Cardiac muscle cell (in vitro differentiated cells and primary cell): Measurements from ENCODE around the gene CLEC4A. TPM values are rescaled to one million over a fixed set of nuclear protein-coding genes. Genes with fewer than 3 reads are reported as not detected.
"Not testable (repeated sequence)": the region's sequence is repeated elsewhere in the genome, so short reads cannot be mapped to it uniquely, and the experiment has no call there.

ENCODE experiments used
- DNase-seq, 2 donors: peaks; one replicate each; pipeline versions ENCODE4 v3.0.0 to v3.0.0-alpha.2; 2010 to 2017; ENCODE audit warnings: low read depth in 1 of 2, low spot score in 1 of 2
- H3K27ac ChIP-seq: fragments of 200-600 bp; sonication (generic); 2 replicates; pipeline ENCODE4 v1.5.1; 2016
- H3K27me3 ChIP-seq: fragments of 200-600 bp; sonication (generic); 2 replicates; pipeline ENCODE4 v1.6.0; 2016; ENCODE audit warnings: control low read depth
- H3K36me3 ChIP-seq: fragments of 200-600 bp; sonication (generic); 2 replicates; pipeline ENCODE4 v1.5.1; 2016; ENCODE audit warnings: control low read depth
- H3K4me1 ChIP-seq: fragments of 200-600 bp; sonication (generic); 2 replicates; pipeline ENCODE4 v1.8.1; 2017; ENCODE audit warnings: low read depth, mild to moderate bottlenecking, mixed run types
- H3K4me3 ChIP-seq: fragments of 200-600 bp; sonication (generic); 2 replicates; pipeline ENCODE4 v1.5.1; 2016; ENCODE audit warnings: mild to moderate bottlenecking
- H3K9me3 ChIP-seq: fragments of 200-600 bp; sonication (generic); 2 replicates; pipeline ENCODE4 v1.5.1; 2017; ENCODE audit warnings: low read depth, mild to moderate bottlenecking, control low read depth
- CTCF ChIP-seq: IDR thresholded peaks from 2 replicates; pipeline ENCODE4 v1.5.1; 2012; ENCODE audit warnings: low read depth, mild to moderate bottlenecking, low read length
- polyA plus RNA-seq: library from polyadenylated mRNA; unstranded; fragments of >200 nt; fragmentation: Nextera tagmentation; extraction: Ambion mirVana; gene quantifications from 2 replicates; pipeline ENCODE4 v1.2.1, GENCODE V29; 2016
- total RNA-seq: library from RNA; depleted of rRNA; stranded (reverse); fragments of >200 nt; gene quantifications from 2 replicates; pipeline ENCODE4 v1.2.3, GENCODE V29; 2016

CLEC4A gene
- total and polyA plus RNA-seq, 2 experiments from 2014 or later, result 0.65 to 1.8 TPM

GRCh38 chr12:8078916-8079315 is 44.5 kb upstream of the CLEC4A start:
- Histone ChIP-seq H3K4me3 (no peak overlapping the region), H3K4me1 (peaks cover 5% of the 10 kb centered on the region)
- TF ChIP-seq CTCF, result no peak

GRCh38 chr12:8080120-8080519 is 43.3 kb upstream of the CLEC4A start:
- no peak for DNase-seq
- no peak for TF ChIP-seq CTCF
- no peaks in the 10 kb centered on the region for H3K36me3 ChIP-seq
- no peak overlapping the region for H3K4me3 ChIP-seq
- no peaks in the 10 kb centered on the region for H3K9me3 ChIP-seq
- H3K27ac ChIP-seq, result no peak overlapping the region
- H3K27me3 ChIP-seq, result no peaks in the 10 kb centered on the region
- H3K4me1 ChIP-seq, result peaks cover 8% of the 10 kb centered on the region

More at GRCh38 chr12:8078916-8079315, 44.5 kb upstream of the CLEC4A start:
- H3K27me3 ChIP-seq, result no peaks in the 10 kb centered on the region
- no peaks in the 10 kb centered on the region for H3K9me3 ChIP-seq
- no peak for DNase-seq
- no peak overlapping the region for H3K27ac ChIP-seq
- no peaks in the 10 kb centered on the region for H3K36me3 ChIP-seq

DNA sequence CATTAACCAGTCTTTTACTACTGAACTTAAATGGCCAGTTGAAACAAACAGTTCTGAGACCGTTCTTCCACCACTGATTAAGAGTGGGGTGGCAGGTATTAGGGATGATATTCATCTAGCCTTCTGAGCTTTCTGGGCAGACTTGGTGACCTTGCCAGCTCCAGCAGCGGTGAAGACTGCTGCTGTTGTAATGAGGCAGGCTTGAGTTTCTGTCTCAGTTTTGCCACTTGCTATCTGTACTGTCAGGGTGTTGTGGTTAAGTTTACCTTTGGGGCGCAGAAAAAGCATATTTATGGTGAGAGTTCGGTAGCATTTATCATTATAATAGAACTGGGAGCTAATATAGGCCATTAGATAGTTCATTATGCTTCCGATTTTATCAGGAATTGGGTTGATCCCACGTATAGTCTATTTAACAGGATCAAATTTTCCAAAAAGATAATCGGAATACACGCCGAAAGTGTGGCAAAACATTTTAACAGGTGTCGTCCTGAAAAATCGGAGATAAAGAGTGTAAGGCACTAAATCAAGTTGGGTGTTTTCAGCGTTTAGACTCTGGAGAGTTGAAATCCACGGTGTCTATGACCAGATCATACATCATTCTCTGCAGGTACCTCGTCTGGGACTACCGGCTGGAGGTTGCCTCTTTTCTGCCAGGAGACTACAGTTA is 42.0 kb upstream of the CLEC4A start:
- DNase-seq, result peak in 1 of 2 donors; percentile 9
- TF ChIP-seq CTCF, result no peak
- no peaks in the 10 kb centered on the region for H3K27me3 ChIP-seq
- no peaks in the 10 kb centered on the region for H3K9me3 ChIP-seq
- H3K4me1 ChIP-seq, result peaks cover 8% of the 10 kb centered on the region
- H3K27ac ChIP-seq, result peak overlapping the region; percentile 91
- H3K4me3 ChIP-seq, result peak overlapping the region; percentile 97
- no peaks in the 10 kb centered on the region for H3K36me3 ChIP-seq

DNA sequence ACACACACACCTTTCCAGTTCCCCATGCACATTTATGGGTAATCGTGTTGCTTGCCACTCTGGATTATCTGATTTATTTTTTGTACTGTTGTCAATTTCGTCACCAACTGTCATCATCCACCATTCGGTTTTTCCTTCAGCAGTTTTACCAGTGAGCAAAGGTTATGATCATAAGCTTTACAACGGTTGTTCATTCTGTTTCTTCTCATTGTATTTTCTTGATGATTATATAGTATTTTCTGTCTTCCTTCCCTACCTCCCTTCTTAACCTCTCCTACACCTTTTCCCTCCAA is 40.7 kb upstream of the CLEC4A start:
- Histone ChIP-seq H3K27me3 (no peaks in the 10 kb centered on the region), H3K4me3 (peak overlapping the region; percentile 97), H3K9me3 (no peaks in the 10 kb centered on the region), H3K36me3 (no peaks in the 10 kb centered on the region), H3K4me1 (peaks cover 8% of the 10 kb centered on the region), H3K27ac (peak overlapping the region; percentile 91)
- no peak for TF ChIP-seq CTCF
- no peak for DNase-seq

- H3K27me3 ChIP-seq, H3K36me3 ChIP-seq, H3K4me1 ChIP-seq, H3K9me3 ChIP-seq, H3K4me3 ChIP-seq: not testable (repeated sequence)
- peak in 1 of 2 donors; percentile 19 for DNase-seq
- H3K27ac ChIP-seq, result peak overlapping the region; percentile 48
Measured at GRCh38 chr12:8084351-8084750, 39.1 kb upstream of the CLEC4A start.

DNA sequence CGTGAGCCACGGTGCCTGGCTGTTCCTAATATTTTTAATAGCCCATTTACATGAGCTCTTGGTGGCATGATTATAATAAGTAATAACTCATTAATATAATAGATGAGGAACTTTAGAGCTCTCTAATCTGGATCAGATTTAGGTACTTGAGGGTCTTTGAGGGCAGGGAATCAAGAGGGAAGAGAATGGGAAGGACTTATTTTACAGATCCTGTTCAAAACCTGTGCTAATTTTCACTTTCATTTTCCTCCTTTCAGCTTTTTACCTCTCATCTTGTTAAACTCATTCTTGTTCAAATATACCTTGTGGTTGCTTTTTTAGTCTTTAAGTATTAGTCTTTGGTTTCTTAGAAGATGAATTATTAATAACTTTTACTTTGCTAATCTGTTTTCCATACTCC is 35.8 kb upstream of the CLEC4A start:
- no peak for DNase-seq
- H3K4me1 ChIP-seq, result peaks cover 4% of the 10 kb centered on the region
- no peaks in the 10 kb centered on the region for H3K9me3 ChIP-seq
- H3K36me3 ChIP-seq, result peaks cover 22% of the 10 kb centered on the region
- no peaks in the 10 kb centered on the region for H3K27me3 ChIP-seq
- H3K4me3 ChIP-seq, result no peak overlapping the region
- TF ChIP-seq CTCF, result no peak
- no peak overlapping the region for H3K27ac ChIP-seq
